ENCODE data around the gene CPPED1. TPM values are rescaled to one million over a fixed set of nuclear protein-coding genes. Genes with fewer than 3 reads are reported as not detected.

The CPPED1 gene
- total RNA-seq, 2 donors from 2014 or later: 8.4 to 14.7 TPM

DNA sequence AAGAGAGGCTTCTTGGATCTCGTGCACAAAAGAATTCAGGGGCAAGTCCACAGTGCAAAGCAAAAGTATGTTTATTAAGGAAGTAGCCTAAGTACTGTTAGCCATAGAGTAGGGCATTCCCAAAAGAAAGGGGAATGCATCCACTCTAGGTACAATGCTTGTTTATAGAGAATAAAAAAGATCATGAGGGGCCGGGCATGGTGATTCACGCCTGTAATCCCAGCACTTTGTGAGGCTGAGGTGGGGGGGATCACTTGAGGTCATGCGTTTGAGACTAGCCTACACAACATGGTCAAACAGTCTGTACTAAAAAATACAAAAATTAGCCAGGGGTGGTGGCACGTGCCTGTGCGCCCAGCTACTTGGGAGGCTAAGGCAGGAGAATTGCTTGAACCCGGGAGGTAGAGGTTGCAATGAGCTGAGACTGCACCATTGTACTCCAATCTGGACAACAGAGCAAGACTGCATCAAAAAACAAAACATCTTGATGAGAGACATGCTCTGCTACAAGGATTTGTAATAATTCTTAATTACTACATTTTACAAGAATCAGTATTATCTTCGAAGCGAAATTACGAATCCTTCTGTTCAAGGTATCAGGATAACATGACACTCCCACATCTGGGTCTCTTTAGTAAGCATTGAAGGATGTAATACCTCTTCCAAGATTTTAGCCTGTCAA is 191.6 kb downstream of the CPPED1 start:
- H3K27ac Mint-ChIP-seq: no peak overlapping the region
- Histone ChIP-seq H3K9me3 (ENCODE audit: control insufficient read depth, low read length) (peaks cover 14% of the 10 kb centered on the region), H3K27ac (ENCODE audit: low read depth, low read length) (no peak overlapping the region), H3K4me3 (ENCODE audit: low read length) (no peak overlapping the region), H3K9ac (ENCODE audit: extremely low read depth, low read length, poor library complexity, severe bottlenecking) (no peak overlapping the region), H3K36me3 (ENCODE audit: control insufficient read depth, insufficient read depth, low read length) (no peaks in the 10 kb centered on the region), H3K27me3 (ENCODE audit: control insufficient read depth, insufficient read depth, low read length, poor library complexity, severe bottlenecking) (no peaks in the 10 kb centered on the region), H3K4me1 (ENCODE audit: control insufficient read depth, insufficient read depth, low read length) (peaks cover 22% of the 10 kb centered on the region)
- H3K9me3 Mint-ChIP-seq: peaks cover 19% of the 10 kb centered on the region
- H3K4me3 Mint-ChIP-seq: no peak overlapping the region
- TF ChIP-seq CTCF (conservative IDR thresholded peaks at IDR 0.05): no peak
- DNase-seq: no peak
- no peaks in the 10 kb centered on the region for H3K36me3 Mint-ChIP-seq (ENCODE audit: low read depth)
- no peaks in the 10 kb centered on the region for H3K27me3 Mint-ChIP-seq (ENCODE audit: insufficient read depth)
- 93 to 97% methylated on average over 3 to 9 of the region's 10 CpGs for WGBS, 2 experiments (ENCODE audit: insufficient coverage in 1 of 2, insufficient read length in 1 of 2)
- H3K4me1 Mint-ChIP-seq: peaks cover 41% of the 10 kb centered on the region

GRCh38 chr16:12611006-12611477 is 192.6 kb downstream of the CPPED1 start:
- no peaks in the 10 kb centered on the region for H3K36me3 Mint-ChIP-seq (ENCODE audit: low read depth)
- peaks cover 41% of the 10 kb centered on the region for H3K4me1 Mint-ChIP-seq
- H3K27me3 Mint-ChIP-seq (ENCODE audit: insufficient read depth): no peaks in the 10 kb centered on the region
- Histone ChIP-seq H3K4me3 (ENCODE audit: low read length) (no peak overlapping the region), H3K27me3 (ENCODE audit: control insufficient read depth, insufficient read depth, low read length, poor library complexity, severe bottlenecking) (no peaks in the 10 kb centered on the region), H3K9ac (ENCODE audit: extremely low read depth, low read length, poor library complexity, severe bottlenecking) (no peak overlapping the region), H3K9me3 (ENCODE audit: control insufficient read depth, low read length) (peaks cover 14% of the 10 kb centered on the region), H3K36me3 (ENCODE audit: control insufficient read depth, insufficient read depth, low read length) (no peaks in the 10 kb centered on the region), H3K4me1 (ENCODE audit: control insufficient read depth, insufficient read depth, low read length) (peaks cover 22% of the 10 kb centered on the region), H3K27ac (ENCODE audit: low read depth, low read length) (no peak overlapping the region)
- TF ChIP-seq CTCF (conservative IDR thresholded peaks at IDR 0.05): no peak
- WGBS, 2 experiments (ENCODE audit: insufficient coverage in 1 of 2, insufficient read length in 1 of 2): 90 to 100% methylated on average over 1 to 4 of the region's 4 CpGs
- H3K9me3 Mint-ChIP-seq: peaks cover 24% of the 10 kb centered on the region
- DNase-seq: no peak
- no peak overlapping the region for H3K4me3 Mint-ChIP-seq
- H3K27ac Mint-ChIP-seq: no peak overlapping the region

- peak; percentile 13 for DNase-seq
- Mint-ChIP-seq H3K4me3 (no peak overlapping the region), H3K4me1 (peaks cover 41% of the 10 kb centered on the region), H3K36me3 (ENCODE audit: low read depth) (no peaks in the 10 kb centered on the region), H3K9me3 (peaks cover 24% of the 10 kb centered on the region), H3K27me3 (ENCODE audit: insufficient read depth) (no peaks in the 10 kb centered on the region), H3K27ac (no peak overlapping the region)
- Histone ChIP-seq H3K9ac (ENCODE audit: extremely low read depth, low read length, poor library complexity, severe bottlenecking) (no peak overlapping the region), H3K36me3 (ENCODE audit: control insufficient read depth, insufficient read depth, low read length) (no peaks in the 10 kb centered on the region), H3K27ac (ENCODE audit: low read depth, low read length) (no peak overlapping the region), H3K27me3 (ENCODE audit: control insufficient read depth, insufficient read depth, low read length, poor library complexity, severe bottlenecking) (no peaks in the 10 kb centered on the region), H3K4me3 (ENCODE audit: low read length) (no peak overlapping the region), H3K4me1 (ENCODE audit: control insufficient read depth, insufficient read depth, low read length) (peaks cover 22% of the 10 kb centered on the region), H3K9me3 (ENCODE audit: control insufficient read depth, low read length) (peaks cover 14% of the 10 kb centered on the region)
- no peak for TF ChIP-seq CTCF (conservative IDR thresholded peaks at IDR 0.05)
- 87 to 89% methylated on average over 5 to 8 of the region's 8 CpGs for WGBS, 2 experiments (ENCODE audit: insufficient coverage in 1 of 2, insufficient read length in 1 of 2)
Observed at GRCh38 chr16:12609937-12610699, 193.6 kb downstream of the CPPED1 start.

Small RNA genes within 50 kb of the gene (microRNA-seq; reads per million reads assigned to microRNA genes)
- not detected for gene MIR4718 (ENCODE audit: borderline microRNAs expressed)

Other genes starting within 250 kb of the CPPED1 start
- gene SHISA9, start 97.7 kb upstream of the CPPED1 start, total RNA-seq: 10 to 100 TPM in 1 of 2 donors, 1 to 10 TPM in 1; 5.2 to 27.8 TPM

Measured in endodermal cell (in vitro differentiated cells).